H9 (cell line): ENCODE results near the gene GCNT1. TPM values are rescaled to one million over a fixed set of nuclear protein-coding genes. Genes with fewer than 3 reads are reported as not detected.
"Not testable (repeated sequence)": the region's sequence is repeated elsewhere in the genome, so short reads cannot be mapped to it uniquely, and the experiment has no call there.

Experiments
- DNase-seq: peaks from one replicate; pipeline ENCODE4 v3.0.0-alpha.2; 2017
- H2AFZ ChIP-seq: one replicate; pipeline ENCODE4 v1.6.1; 2013; ENCODE audit warnings: mild to moderate bottlenecking, low read length, control low read depth, moderate library complexity
- H2AK5ac ChIP-seq: 2 replicates; pipeline ENCODE4 v1.6.1; 2013; ENCODE audit warnings: low read length, control low read depth, mixed read lengths; ENCODE audit not compliant: insufficient read length
- H2BK120ac ChIP-seq: one replicate; pipeline ENCODE4 v1.6.1; 2013; ENCODE audit warnings: low read depth, mild to moderate bottlenecking, low read length, control low read depth, inconsistent platforms; ENCODE audit not compliant: poor library complexity, severe bottlenecking
- H2BK12ac ChIP-seq: 2 replicates; pipeline ENCODE4 v1.6.1; 2013; ENCODE audit warnings: low read length, control low read depth, mixed read lengths, low read depth; ENCODE audit not compliant: insufficient read length
- H2BK15ac ChIP-seq: 2 replicates; pipeline ENCODE4 v1.6.1; 2013; ENCODE audit warnings: low read depth, low read length, control low read depth
- H2BK20ac ChIP-seq: one replicate; pipeline ENCODE4 v1.6.1; 2013; ENCODE audit warnings: low read depth, mild to moderate bottlenecking, low read length, control low read depth, inconsistent platforms; ENCODE audit not compliant: poor library complexity, severe bottlenecking
- H2BK5ac ChIP-seq: 2 replicates; pipeline ENCODE4 v1.6.1; 2013; ENCODE audit warnings: low read length, control low read depth, mixed read lengths; ENCODE audit not compliant: insufficient read length
- H3K14ac ChIP-seq: 2 replicates; pipeline ENCODE4 v1.6.1; 2013; ENCODE audit warnings: low read length, control low read depth; ENCODE audit not compliant: insufficient read depth
- H3K18ac ChIP-seq: 2 replicates; pipeline ENCODE4 v1.6.1; 2013; ENCODE audit warnings: low read depth, mild to moderate bottlenecking, mixed read lengths, low read length, control low read depth; ENCODE audit not compliant: insufficient read length
- H3K23ac ChIP-seq: 2 replicates; pipeline ENCODE4 v1.6.1; 2013; ENCODE audit warnings: low read length, control low read depth, mixed read lengths, low read depth; ENCODE audit not compliant: insufficient read length
- H3K23me2 ChIP-seq: 2 replicates; pipeline ENCODE4 v1.6.1; 2013; ENCODE audit warnings: low read depth, mild to moderate bottlenecking, mixed read lengths, low read length, control low read depth; ENCODE audit not compliant: insufficient read length, poor library complexity, severe bottlenecking
- H3K27ac ChIP-seq: 2 replicates; pipeline ENCODE4 v1.5.1; 2013; ENCODE audit warnings: low read length, control low read depth, mixed read lengths, low read depth; ENCODE audit not compliant: insufficient read length
- H3K27me3 ChIP-seq: 2 replicates; pipeline ENCODE4 v1.6.1; 2013; ENCODE audit warnings: low read length, control low read depth, inconsistent platforms; ENCODE audit not compliant: insufficient read depth
- H3K4ac ChIP-seq: 2 replicates; pipeline ENCODE4 v1.6.1; 2013; ENCODE audit warnings: low read depth, mild to moderate bottlenecking, control low read depth, inconsistent platforms, low read length, moderate library complexity
- H3K4me1 ChIP-seq: 2 replicates; pipeline ENCODE4 v1.6.1; 2013; ENCODE audit warnings: low read length, control low read depth, inconsistent platforms; ENCODE audit not compliant: insufficient read depth
- H3K4me2 ChIP-seq: 2 replicates; pipeline ENCODE4 v1.6.1; 2013; ENCODE audit warnings: low read length, control low read depth, mixed read lengths; ENCODE audit not compliant: insufficient read length, insufficient read depth
- H3K56ac ChIP-seq: 2 replicates; pipeline ENCODE4 v1.6.1; 2013; ENCODE audit warnings: low read depth, mild to moderate bottlenecking, mixed read lengths, low read length, control low read depth; ENCODE audit not compliant: insufficient read length
- H3K79me1 ChIP-seq: 2 replicates; pipeline ENCODE4 v1.6.1; 2013; ENCODE audit warnings: low read depth, mild to moderate bottlenecking, moderate library complexity, low read length, control low read depth, inconsistent platforms; ENCODE audit not compliant: insufficient read depth, poor library complexity, severe bottlenecking
- H3K79me2 ChIP-seq: 2 replicates; pipeline ENCODE4 v1.6.1; 2013; ENCODE audit warnings: low read length, control low read depth, inconsistent platforms; ENCODE audit not compliant: insufficient read depth
- H3K9ac ChIP-seq: 2 replicates; pipeline ENCODE4 v1.6.1; 2013; ENCODE audit warnings: low read length, control low read depth, mixed read lengths; ENCODE audit not compliant: insufficient read length; ENCODE audit errors: extremely low read depth
- H3K9me3 ChIP-seq: one replicate; pipeline ENCODE4 v1.6.1; 2013; ENCODE audit warnings: low read depth, low read length, inconsistent platforms; ENCODE audit not compliant: control insufficient read depth
- H3T11ph ChIP-seq: one replicate; pipeline ENCODE4 v1.6.1; 2013; ENCODE audit warnings: mild to moderate bottlenecking, low read length, control low read depth, inconsistent platforms
- H4K20me1 ChIP-seq: one replicate; pipeline ENCODE4 v1.6.1; 2013; ENCODE audit not compliant: control insufficient read depth, insufficient read length, insufficient read depth
- H4K5ac ChIP-seq: 2 replicates; pipeline ENCODE4 v1.6.1; 2013; ENCODE audit warnings: low read depth, mild to moderate bottlenecking, mixed read lengths, low read length, control low read depth; ENCODE audit not compliant: insufficient read length
- H4K8ac ChIP-seq: replicated peaks from 2 replicates; pipeline ENCODE4 v1.6.1; 2013; ENCODE audit warnings: low read length, control low read depth, mixed read lengths, low read depth; ENCODE audit not compliant: insufficient read length
- H4K91ac ChIP-seq: 2 replicates; pipeline ENCODE4 v1.6.1; 2013; ENCODE audit warnings: low read depth, mild to moderate bottlenecking, moderate library complexity, mixed read lengths, low read length, control low read depth; ENCODE audit not compliant: insufficient read length
- H3K27ac Mint-ChIP-seq, 3 experiments: 2 replicates in 2 of 3; 3 replicates in 1 of 3; pipeline ENCODE4 v1.8.0; 2020 to 2021; ENCODE audit warnings: mixed read lengths in 3 of 3, mild to moderate bottlenecking in 1 of 3, moderate library complexity in 1 of 3
- H3K27me3 Mint-ChIP-seq: 2 replicates; pipeline ENCODE4 v1.8.0; 2021; ENCODE audit warnings: low read depth, mild to moderate bottlenecking, moderate library complexity, mixed read lengths
- H3K36me3 Mint-ChIP-seq, 3 experiments: 2 replicates in 2 of 3; 3 replicates in 1 of 3; pipeline ENCODE4 v1.8.0; 2020 to 2021; ENCODE audit warnings: low read depth in 3 of 3, mixed read lengths in 3 of 3; ENCODE audit not compliant: insufficient read depth in 1 of 3
- H3K4me1 Mint-ChIP-seq, 2 experiments: 2 replicates each; pipeline ENCODE4 v1.8.0; 2020; ENCODE audit warnings: mixed read lengths in 2 of 2
- H3K4me3 Mint-ChIP-seq, 2 experiments: 2 replicates in 1 of 2; 3 replicates in 1 of 2; pipeline ENCODE4 v1.8.0; 2020 to 2021; ENCODE audit warnings: mild to moderate bottlenecking in 2 of 2, mixed read lengths in 2 of 2, moderate library complexity in 1 of 2
- H3K9me3 Mint-ChIP-seq, 2 experiments: 2 replicates in 1 of 2; 3 replicates in 1 of 2; pipeline ENCODE4 v1.8.0; 2020; ENCODE audit warnings: mild to moderate bottlenecking in 2 of 2, mixed read lengths in 2 of 2, moderate library complexity in 1 of 2
- WGBS: extraction: QIAGEN DNeasy Blood & Tissue Kit; methylation state at CpG from one replicate; pipeline ENCODE4 v1.1.7; 2013; ENCODE audit warnings: missing lambda C conversion rate, low lambda C conversion rate, mixed read lengths; ENCODE audit not compliant: insufficient read length; ENCODE audit errors: extremely low coverage; 5-methylcytosine and 5-hydroxymethylcytosine counted together
- total RNA-seq: library from RNA; stranded (reverse); gene quantifications from 2 replicates; pipeline ENCODE4 v1.2.1, GENCODE V29; 2021
- TF ChIP-seq, protein P1 (sequence below): fragments of 200-600 bp; sonication (generic); conservative IDR thresholded peaks from 3 replicates; pipeline ENCODE4 v1.8.0; 2021; ENCODE audit warnings: antibody characterized with exemption, mild to moderate bottlenecking

The GCNT1 gene
- total RNA-seq, 1 experiment from 2014 or later, result 35.6 TPM

DNA sequence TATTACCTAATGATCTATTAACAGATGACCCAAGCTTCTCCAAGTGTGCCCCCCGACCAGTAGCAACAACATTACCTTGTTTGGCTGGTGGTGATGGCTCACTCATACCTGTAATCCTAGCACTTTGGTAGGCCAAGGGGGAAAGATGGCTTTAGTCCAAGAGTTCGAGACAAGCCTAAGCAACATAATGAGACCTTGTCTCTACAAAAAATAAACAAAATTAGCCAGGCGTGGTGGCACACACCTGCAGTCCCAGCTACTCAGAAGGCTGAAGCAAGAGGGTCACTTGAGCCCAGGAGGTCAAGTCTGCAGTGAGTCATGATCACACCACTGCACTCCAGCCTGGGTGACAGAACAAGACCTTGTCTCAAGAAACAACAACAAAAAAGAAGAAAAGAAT is 62.9 kb downstream of the GCNT1 start:
- WGBS, result no CpG with 5 or more reads among the region's 3 CpGs
- no peak overlapping the region for H2BK15ac ChIP-seq
- no peak overlapping the region for H3K18ac ChIP-seq
- H3K56ac ChIP-seq, result no peak overlapping the region
- no peak overlapping the region for H3K27ac Mint-ChIP-seq
- H3K9ac ChIP-seq, result no peak overlapping the region
- no peak overlapping the region for H4K91ac ChIP-seq
- H3K9me3 ChIP-seq, result no peaks in the 10 kb centered on the region
- 0 out of 4 replicates have a peak, but pooled peaks cover 3% of the 10 kb centered on the region in 2 experiments for H3K4me1 Mint-ChIP-seq
- H4K8ac ChIP-seq, result no peak overlapping the region
- H2AFZ ChIP-seq, result no peak overlapping the region
- H2BK12ac ChIP-seq, result no peak overlapping the region
- H3K79me2 ChIP-seq, result no peaks in the 10 kb centered on the region; the same call in 1 of the 2 replicates
- H3K23me2 ChIP-seq, result no peaks in the 10 kb centered on the region
- no peak overlapping the region for H3K27ac ChIP-seq
- no peak overlapping the region for H2BK120ac ChIP-seq
- H3K4me1 ChIP-seq, result no peaks in the 10 kb centered on the region
- no peak overlapping the region for H3K4ac ChIP-seq
- H3K4me3 Mint-ChIP-seq, result no peak overlapping the region
- no peaks in the 10 kb centered on the region for H3K27me3 ChIP-seq
- no peak overlapping the region for H2AK5ac ChIP-seq
- H3K14ac ChIP-seq, result no peak overlapping the region
- no peak overlapping the region for H3K4me2 ChIP-seq
- no peak overlapping the region for H4K5ac ChIP-seq
- no peak overlapping the region for H3K23ac ChIP-seq
- TF ChIP-seq, protein P1, sequence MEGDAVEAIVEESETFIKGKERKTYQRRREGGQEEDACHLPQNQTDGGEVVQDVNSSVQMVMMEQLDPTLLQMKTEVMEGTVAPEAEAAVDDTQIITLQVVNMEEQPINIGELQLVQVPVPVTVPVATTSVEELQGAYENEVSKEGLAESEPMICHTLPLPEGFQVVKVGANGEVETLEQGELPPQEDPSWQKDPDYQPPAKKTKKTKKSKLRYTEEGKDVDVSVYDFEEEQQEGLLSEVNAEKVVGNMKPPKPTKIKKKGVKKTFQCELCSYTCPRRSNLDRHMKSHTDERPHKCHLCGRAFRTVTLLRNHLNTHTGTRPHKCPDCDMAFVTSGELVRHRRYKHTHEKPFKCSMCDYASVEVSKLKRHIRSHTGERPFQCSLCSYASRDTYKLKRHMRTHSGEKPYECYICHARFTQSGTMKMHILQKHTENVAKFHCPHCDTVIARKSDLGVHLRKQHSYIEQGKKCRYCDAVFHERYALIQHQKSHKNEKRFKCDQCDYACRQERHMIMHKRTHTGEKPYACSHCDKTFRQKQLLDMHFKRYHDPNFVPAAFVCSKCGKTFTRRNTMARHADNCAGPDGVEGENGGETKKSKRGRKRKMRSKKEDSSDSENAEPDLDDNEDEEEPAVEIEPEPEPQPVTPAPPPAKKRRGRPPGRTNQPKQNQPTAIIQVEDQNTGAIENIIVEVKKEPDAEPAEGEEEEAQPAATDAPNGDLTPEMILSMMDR, result no peak
- no peak overlapping the region for H3T11ph ChIP-seq
- no peaks in the 10 kb centered on the region for H3K79me1 ChIP-seq
- no peak for DNase-seq
- H2BK20ac ChIP-seq, result no peak overlapping the region
- no peaks in the 10 kb centered on the region for H4K20me1 ChIP-seq
- no peaks in the 10 kb centered on the region for H3K27me3 Mint-ChIP-seq
- H3K9me3 Mint-ChIP-seq, result no peaks in the 10 kb centered on the region
- no peaks in the 10 kb centered on the region for H3K36me3 Mint-ChIP-seq
- H2BK5ac ChIP-seq, result no peak overlapping the region

DNA sequence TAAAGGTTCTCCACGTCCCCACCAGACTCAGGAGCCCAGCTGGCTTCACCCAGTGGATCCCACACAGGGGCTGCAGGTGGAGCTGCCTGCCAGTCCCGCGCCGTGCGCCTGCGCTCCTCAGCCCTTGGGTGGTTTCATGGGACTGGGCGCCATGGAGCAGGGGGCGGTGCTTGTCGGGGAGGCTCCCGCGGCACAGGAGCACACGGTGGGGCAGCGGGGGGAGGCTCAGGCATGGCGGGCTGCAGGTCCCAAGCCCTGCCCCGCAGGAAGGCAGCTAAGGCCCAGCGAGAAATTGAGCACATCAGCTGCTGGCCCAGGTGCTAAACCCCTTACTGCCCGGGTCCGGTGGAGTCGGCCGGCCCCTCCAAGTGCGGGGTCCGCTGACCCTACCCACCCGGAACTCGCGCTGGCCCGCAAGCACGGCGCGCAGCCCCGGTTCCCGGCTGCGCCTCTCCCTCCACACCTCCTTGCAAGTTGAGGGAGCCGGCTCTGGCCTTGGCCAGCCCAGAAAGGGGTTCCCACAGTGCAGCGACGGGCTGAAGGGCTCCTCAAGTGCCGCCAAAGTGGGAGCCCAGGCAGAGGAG is 64.7 kb downstream of the GCNT1 start:
- H2AFZ ChIP-seq, H3K79me2 ChIP-seq, H3K18ac ChIP-seq, H2AK5ac ChIP-seq, H2BK20ac ChIP-seq, H2BK12ac ChIP-seq, H3K27me3 ChIP-seq, H3K4me3 Mint-ChIP-seq, H3K4ac ChIP-seq, H2BK120ac ChIP-seq, H3K79me1 ChIP-seq, H3T11ph ChIP-seq, H3K4me1 ChIP-seq, H3K27ac ChIP-seq, H3K9me3 ChIP-seq, H3K56ac ChIP-seq, H3K4me2 ChIP-seq, H2BK15ac ChIP-seq, H3K27me3 Mint-ChIP-seq, H3K9ac ChIP-seq, H3K9me3 Mint-ChIP-seq, H3K27ac Mint-ChIP-seq, H4K91ac ChIP-seq, H3K23ac ChIP-seq, H3K36me3 Mint-ChIP-seq, H4K8ac ChIP-seq, H3K4me1 Mint-ChIP-seq, H3K23me2 ChIP-seq, H4K20me1 ChIP-seq, H4K5ac ChIP-seq, H3K14ac ChIP-seq, H2BK5ac ChIP-seq: not testable (repeated sequence)
- WGBS, result no CpG with 5 or more reads among the region's 36 CpGs
- DNase-seq, result peak; percentile 40
